ENCODE measurements around the gene PGP.

The PGP gene

GRCh38 chr16:2238150-2238837 lies 23.7 kb upstream of the PGP start:
- no peak for TF ChIP-seq CTCF (IDR thresholded peaks at IDR 0.05; ENCODE audit: insufficient read depth, low read length, poor library complexity, severe bottlenecking)
- no peaks in the 10 kb centered on the region for H3K27me3 ChIP-seq (replicated peaks; ENCODE audit: control insufficient read depth, insufficient read depth, low read length)
- no peak for DNase-seq (ENCODE audit: extremely low read depth, insufficient read length)
- peaks cover 22% of the 10 kb centered on the region for H3K36me3 ChIP-seq (ENCODE audit: control insufficient read depth, insufficient read depth, low read length)
- H3K4me3 ChIP-seq (replicated peaks; ENCODE audit: low read depth, low read length), result no peak overlapping the region

DNA sequence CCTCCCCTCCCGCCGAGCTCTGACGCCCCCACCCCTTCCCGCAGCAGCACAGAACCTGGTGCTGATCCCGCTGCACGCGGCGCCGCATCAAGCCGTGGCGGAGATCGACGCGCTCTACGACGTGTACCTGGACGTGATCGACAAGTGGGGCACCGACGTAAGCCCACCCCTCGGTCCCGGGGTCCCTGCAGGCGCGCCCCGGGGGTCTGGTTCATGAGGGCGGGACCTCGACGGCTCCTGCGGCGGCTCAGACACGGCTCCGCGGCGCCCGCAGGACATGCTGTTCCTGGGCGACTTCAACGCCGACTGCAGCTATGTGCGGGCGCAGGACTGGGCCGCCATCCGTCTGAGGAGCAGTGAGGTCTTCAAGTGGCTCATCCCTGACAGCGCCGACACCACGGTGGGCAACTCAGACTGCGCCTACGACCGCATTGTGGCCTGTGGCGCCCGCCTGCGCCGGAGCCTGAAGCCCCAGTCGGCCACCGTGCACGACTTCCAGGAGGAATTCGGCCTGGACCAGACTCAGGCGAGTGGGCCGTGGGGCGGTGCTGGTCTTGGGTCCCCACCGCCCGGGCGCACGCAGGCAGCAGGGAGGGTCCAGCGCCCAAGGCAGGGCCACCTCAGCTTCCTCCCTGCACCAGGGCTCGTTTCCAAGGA lies 23.0 kb upstream of the PGP start:
- Histone ChIP-seq H3K27me3 (replicated peaks; ENCODE audit: control insufficient read depth, insufficient read depth, low read length) (no peaks in the 10 kb centered on the region), H3K36me3 (ENCODE audit: control insufficient read depth, insufficient read depth, low read length) (peaks cover 20% of the 10 kb centered on the region), H3K4me3 (replicated peaks; ENCODE audit: low read depth, low read length) (no peak overlapping the region)
- TF ChIP-seq CTCF (IDR thresholded peaks at IDR 0.05; ENCODE audit: insufficient read depth, low read length, poor library complexity, severe bottlenecking), result no peak
- DNase-seq (ENCODE audit: extremely low read depth, insufficient read length), result peak; percentile 26

DNA sequence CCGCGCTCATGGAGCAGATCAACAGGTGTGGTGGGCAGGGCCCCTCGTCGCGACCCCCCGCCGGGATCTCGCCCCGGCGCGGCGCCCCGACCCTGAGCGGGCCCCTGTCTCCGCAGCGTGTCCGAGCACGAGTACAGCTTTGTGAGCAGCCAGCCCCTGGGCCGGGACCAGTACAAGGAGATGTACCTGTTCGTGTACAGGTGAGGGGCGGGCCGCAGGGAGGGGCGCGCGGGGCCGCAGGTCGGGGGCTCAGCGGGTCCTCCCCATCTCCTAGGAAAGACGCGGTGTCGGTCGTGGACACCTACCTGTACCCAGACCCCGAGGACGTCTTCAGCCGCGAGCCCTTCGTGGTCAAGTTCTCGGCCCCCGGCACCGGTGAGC lies 22.5 kb upstream of the PGP start:
- no peak for TF ChIP-seq CTCF (IDR thresholded peaks at IDR 0.05; ENCODE audit: insufficient read depth, low read length, poor library complexity, severe bottlenecking)
- no peak overlapping the region for H3K4me3 ChIP-seq (replicated peaks; ENCODE audit: low read depth, low read length)
- H3K36me3 ChIP-seq (ENCODE audit: control insufficient read depth, insufficient read depth, low read length), result peaks cover 24% of the 10 kb centered on the region
- H3K27me3 ChIP-seq (replicated peaks; ENCODE audit: control insufficient read depth, insufficient read depth, low read length), result no peaks in the 10 kb centered on the region
- no peak for DNase-seq (ENCODE audit: extremely low read depth, insufficient read length)

DNA sequence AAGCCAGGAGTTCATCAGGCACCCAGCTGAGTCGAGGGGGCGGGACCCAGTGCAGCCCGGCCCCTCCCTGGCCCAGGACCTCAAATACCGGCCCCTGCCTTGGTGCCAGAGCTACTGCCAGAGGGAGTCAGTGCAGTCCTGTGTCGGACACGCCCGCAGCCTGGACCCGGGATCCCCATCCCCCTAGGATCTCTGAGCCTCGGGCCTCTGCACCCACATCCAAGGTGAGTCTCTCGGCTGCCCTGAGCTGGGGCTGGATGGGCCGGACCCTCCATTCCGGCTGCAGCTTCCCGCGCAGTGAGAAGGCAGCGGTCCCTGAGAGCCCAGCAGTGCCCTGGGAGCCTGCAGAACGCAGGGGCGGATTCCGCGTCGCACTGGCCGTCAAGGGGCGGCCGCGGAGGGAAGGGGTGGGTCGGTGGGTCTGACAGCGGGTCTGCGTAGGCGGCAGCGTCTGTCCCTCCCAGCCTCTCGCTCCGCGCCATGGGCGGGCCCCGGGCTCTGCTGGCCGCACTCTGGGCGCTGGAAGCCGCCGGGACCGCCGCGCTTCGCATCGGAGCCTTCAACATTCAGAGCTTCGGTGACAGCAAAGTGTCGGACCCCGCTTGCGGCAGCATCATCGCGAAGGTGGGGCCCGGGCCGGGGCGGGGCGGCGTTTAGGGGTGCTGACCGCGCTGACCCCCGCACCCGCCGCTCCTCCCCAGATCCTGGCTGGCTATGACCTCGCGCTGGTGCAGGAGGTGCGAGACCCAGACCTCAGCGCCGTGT lies 21.9 kb upstream of the PGP start, which contains the start of gene DNASE1L2:
DNASE1L2 (plus strand) TSS at position 108 of the 765 bp plus-strand sequence; CDS start at position 481, 373 bp downstream.
- no peak for DNase-seq (ENCODE audit: extremely low read depth, insufficient read length)
- Histone ChIP-seq H3K36me3 (ENCODE audit: control insufficient read depth, insufficient read depth, low read length) (peaks cover 27% of the 10 kb centered on the region), H3K27me3 (replicated peaks; ENCODE audit: control insufficient read depth, insufficient read depth, low read length) (no peaks in the 10 kb centered on the region), H3K4me3 (replicated peaks; ENCODE audit: low read depth, low read length) (no peak within 1 kb of the TSS)
- TF ChIP-seq CTCF (IDR thresholded peaks at IDR 0.05; ENCODE audit: insufficient read depth, low read length, poor library complexity, severe bottlenecking), result no peak

GRCh38 chr16:2235695-2236336 lies 21.2 kb upstream of the PGP start:
- Histone ChIP-seq H3K27me3 (replicated peaks; ENCODE audit: control insufficient read depth, insufficient read depth, low read length) (no peaks in the 10 kb centered on the region), H3K36me3 (ENCODE audit: control insufficient read depth, insufficient read depth, low read length) (peaks cover 33% of the 10 kb centered on the region), H3K4me3 (replicated peaks; ENCODE audit: low read depth, low read length) (no peak overlapping the region)
- no peak for TF ChIP-seq CTCF (IDR thresholded peaks at IDR 0.05; ENCODE audit: insufficient read depth, low read length, poor library complexity, severe bottlenecking)
- DNase-seq (ENCODE audit: extremely low read depth, insufficient read length), result no peak
